ENCODE results near the gene EVC2. TPM values are rescaled to one million over a fixed set of nuclear protein-coding genes. Genes with fewer than 3 reads are reported as not detected.

EVC2 gene
- polyA plus RNA-seq, 1 donor from 2014 or later: 0.27 TPM

- Histone ChIP-seq H3K9me2 (ENCODE audit: insufficient read depth, low read length) (no peaks in the 10 kb centered on the region), H3K27ac (ENCODE audit: low read length) (no peak overlapping the region), H3K36me3 (ENCODE audit: insufficient read depth, low read length) (no peaks in the 10 kb centered on the region), H3K79me2 (replicated peaks; ENCODE audit: insufficient read depth, low read length) (no peaks in the 10 kb centered on the region), H3K4me2 (ENCODE audit: low read length) (no peak overlapping the region), H3K27me3 (ENCODE audit: insufficient read depth, low read depth, low read length) (peaks cover 19% of the 10 kb centered on the region), H4K20me1 (ENCODE audit: insufficient read depth) (no peaks in the 10 kb centered on the region), H3K4me3 (ENCODE audit: low read length) (no peak overlapping the region), H3K9me3 (ENCODE audit: low read length) (peaks cover 6% of the 10 kb centered on the region), H3F3A (ENCODE audit: insufficient read depth, low read length, poor library complexity, severe bottlenecking) (no peaks in the 10 kb centered on the region), H3K9ac (ENCODE audit: low read length) (no peak overlapping the region), H2AFZ (ENCODE audit: low read depth, low read length) (no peak overlapping the region)
- TF ChIP-seq TAF1 (IDR thresholded peaks at IDR 0.05; ENCODE audit: low read depth): no peak
Observed at GRCh38 chr4:5715357-5715756, 7.0 kb upstream of the EVC2 start.

GRCh38 chr4:5713861-5714260 lies 5.5 kb upstream of the EVC2 start:
- H3K9ac ChIP-seq (ENCODE audit: low read length): no peak overlapping the region
- H4K20me1 ChIP-seq (ENCODE audit: insufficient read depth): no peaks in the 10 kb centered on the region
- TF ChIP-seq POLR2AphosphoS5 (IDR thresholded peaks at IDR 0.05): no peak
- TF ChIP-seq CTCF (IDR thresholded peaks at IDR 0.05; ENCODE audit: poor library complexity, severe bottlenecking): no peak
- TF ChIP-seq MXI1 (conservative IDR thresholded peaks at IDR 0.05; ENCODE audit: poor library complexity, severe bottlenecking): no peak
- TF ChIP-seq EP300 (conservative IDR thresholded peaks at IDR 0.05; ENCODE audit: poor library complexity, severe bottlenecking): no peak
- no peak for TF ChIP-seq RAD21 (conservative IDR thresholded peaks at IDR 0.05)
- no peak for TF ChIP-seq SMC3 (conservative IDR thresholded peaks at IDR 0.05; ENCODE audit: poor library complexity)
- TF ChIP-seq TAF1 (IDR thresholded peaks at IDR 0.05; ENCODE audit: low read depth): no peak
- H3K36me3 ChIP-seq (ENCODE audit: insufficient read depth, low read length): no peaks in the 10 kb centered on the region
- peaks cover 6% of the 10 kb centered on the region for H3K9me3 ChIP-seq (ENCODE audit: low read length)
- H3K27ac ChIP-seq (ENCODE audit: low read length): no peak overlapping the region
- no peaks in the 10 kb centered on the region for H3K79me2 ChIP-seq (replicated peaks; ENCODE audit: insufficient read depth, low read length)
- no peak overlapping the region for H3K4me3 ChIP-seq (ENCODE audit: low read length)
- H3K9me2 ChIP-seq (ENCODE audit: insufficient read depth, low read length): no peaks in the 10 kb centered on the region
- H3K4me2 ChIP-seq (ENCODE audit: low read length): no peak overlapping the region
- no peak overlapping the region for H2AFZ ChIP-seq (ENCODE audit: low read depth, low read length)
- H3F3A ChIP-seq (ENCODE audit: insufficient read depth, low read length, poor library complexity, severe bottlenecking): no peaks in the 10 kb centered on the region
- H3K27me3 ChIP-seq (ENCODE audit: insufficient read depth, low read depth, low read length): peaks cover 34% of the 10 kb centered on the region

DNA sequence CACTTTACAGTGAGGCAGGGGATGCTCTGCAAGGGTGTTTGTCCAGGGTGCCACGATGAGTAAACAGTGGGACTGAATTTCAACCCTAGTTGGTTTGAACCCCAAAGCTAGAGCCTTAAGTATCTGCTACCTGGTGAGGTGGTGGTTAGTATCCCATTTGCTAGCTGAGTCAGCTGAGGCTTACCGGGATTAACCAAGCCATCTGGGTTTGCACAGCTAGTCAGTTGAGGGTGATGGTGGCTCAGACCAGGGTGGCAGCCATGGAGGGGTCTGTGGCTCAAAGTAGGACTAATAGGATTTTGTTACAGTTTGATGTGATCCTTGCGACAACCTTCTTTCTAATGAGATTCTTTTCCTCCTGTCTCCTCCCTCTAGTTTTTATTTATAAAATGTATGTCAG lies 4.6 kb upstream of the EVC2 start:
- no peaks in the 10 kb centered on the region for H3K9me2 ChIP-seq (ENCODE audit: insufficient read depth, low read length)
- H3F3A ChIP-seq (ENCODE audit: insufficient read depth, low read length, poor library complexity, severe bottlenecking): no peaks in the 10 kb centered on the region
- peaks cover 6% of the 10 kb centered on the region for H3K9me3 ChIP-seq (ENCODE audit: low read length)
- no peak for TF ChIP-seq RAD21 (conservative IDR thresholded peaks at IDR 0.05)
- TF ChIP-seq, protein P1, sequence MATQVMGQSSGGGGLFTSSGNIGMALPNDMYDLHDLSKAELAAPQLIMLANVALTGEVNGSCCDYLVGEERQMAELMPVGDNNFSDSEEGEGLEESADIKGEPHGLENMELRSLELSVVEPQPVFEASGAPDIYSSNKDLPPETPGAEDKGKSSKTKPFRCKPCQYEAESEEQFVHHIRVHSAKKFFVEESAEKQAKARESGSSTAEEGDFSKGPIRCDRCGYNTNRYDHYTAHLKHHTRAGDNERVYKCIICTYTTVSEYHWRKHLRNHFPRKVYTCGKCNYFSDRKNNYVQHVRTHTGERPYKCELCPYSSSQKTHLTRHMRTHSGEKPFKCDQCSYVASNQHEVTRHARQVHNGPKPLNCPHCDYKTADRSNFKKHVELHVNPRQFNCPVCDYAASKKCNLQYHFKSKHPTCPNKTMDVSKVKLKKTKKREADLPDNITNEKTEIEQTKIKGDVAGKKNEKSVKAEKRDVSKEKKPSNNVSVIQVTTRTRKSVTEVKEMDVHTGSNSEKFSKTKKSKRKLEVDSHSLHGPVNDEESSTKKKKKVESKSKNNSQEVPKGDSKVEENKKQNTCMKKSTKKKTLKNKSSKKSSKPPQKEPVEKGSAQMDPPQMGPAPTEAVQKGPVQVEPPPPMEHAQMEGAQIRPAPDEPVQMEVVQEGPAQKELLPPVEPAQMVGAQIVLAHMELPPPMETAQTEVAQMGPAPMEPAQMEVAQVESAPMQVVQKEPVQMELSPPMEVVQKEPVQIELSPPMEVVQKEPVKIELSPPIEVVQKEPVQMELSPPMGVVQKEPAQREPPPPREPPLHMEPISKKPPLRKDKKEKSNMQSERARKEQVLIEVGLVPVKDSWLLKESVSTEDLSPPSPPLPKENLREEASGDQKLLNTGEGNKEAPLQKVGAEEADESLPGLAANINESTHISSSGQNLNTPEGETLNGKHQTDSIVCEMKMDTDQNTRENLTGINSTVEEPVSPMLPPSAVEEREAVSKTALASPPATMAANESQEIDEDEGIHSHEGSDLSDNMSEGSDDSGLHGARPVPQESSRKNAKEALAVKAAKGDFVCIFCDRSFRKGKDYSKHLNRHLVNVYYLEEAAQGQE (IDR thresholded peaks at IDR 0.05; ENCODE audit: borderline replicate concordance): no peak
- TF ChIP-seq POLR2AphosphoS5 (IDR thresholded peaks at IDR 0.05): no peak
- TF ChIP-seq SMC3 (conservative IDR thresholded peaks at IDR 0.05; ENCODE audit: poor library complexity): no peak
- TF ChIP-seq EP300 (conservative IDR thresholded peaks at IDR 0.05; ENCODE audit: poor library complexity, severe bottlenecking): no peak
- TF ChIP-seq EZH2 (IDR thresholded peaks at IDR 0.05; ENCODE audit: borderline replicate concordance, insufficient read depth, low read length, poor library complexity, severe bottlenecking): no peak
- TF ChIP-seq CTCF (IDR thresholded peaks at IDR 0.05; ENCODE audit: poor library complexity, severe bottlenecking): no peak
- TF ChIP-seq MXI1 (conservative IDR thresholded peaks at IDR 0.05; ENCODE audit: poor library complexity, severe bottlenecking): no peak
- TF ChIP-seq TAF1 (IDR thresholded peaks at IDR 0.05; ENCODE audit: low read depth): no peak
- no peak overlapping the region for H3K9ac ChIP-seq (ENCODE audit: low read length)
- no peaks in the 10 kb centered on the region for H3K79me2 ChIP-seq (replicated peaks; ENCODE audit: insufficient read depth, low read length)
- H3K27me3 ChIP-seq (ENCODE audit: insufficient read depth, low read depth, low read length): peaks cover 43% of the 10 kb centered on the region
- no peaks in the 10 kb centered on the region for H3K36me3 ChIP-seq (ENCODE audit: insufficient read depth, low read length)
- H3K4me2 ChIP-seq (ENCODE audit: low read length): no peak overlapping the region
- H4K20me1 ChIP-seq (ENCODE audit: insufficient read depth): no peaks in the 10 kb centered on the region
- no peak overlapping the region for H3K27ac ChIP-seq (ENCODE audit: low read length)
- H3K4me3 ChIP-seq (ENCODE audit: low read length): no peak overlapping the region
- no peak overlapping the region for H2AFZ ChIP-seq (ENCODE audit: low read depth, low read length)
